Stimulated activated CD8-positive, alpha-beta memory T cell treated with anti-CD3 and anti-CD28 coated beads, Interleukin-12 subunit alpha, Interleukin-12 subunit beta, amount 100 ng/mL, for 4 hours (primary cell): ENCODE data around the gene TOP3B.
A peak's percentile ranks its signal among the peaks of the same experiment; 100 is the strongest.
"Not testable (repeated sequence)": the region's sequence is repeated elsewhere in the genome, so short reads cannot be mapped to it uniquely, and the experiment has no call there.

Experiments used
- DNase-seq: peaks from one replicate; pipeline ENCODE4 v3.0.0-alpha.2; 2020; ENCODE audit warnings: low read depth

The TOP3B gene

DNA sequence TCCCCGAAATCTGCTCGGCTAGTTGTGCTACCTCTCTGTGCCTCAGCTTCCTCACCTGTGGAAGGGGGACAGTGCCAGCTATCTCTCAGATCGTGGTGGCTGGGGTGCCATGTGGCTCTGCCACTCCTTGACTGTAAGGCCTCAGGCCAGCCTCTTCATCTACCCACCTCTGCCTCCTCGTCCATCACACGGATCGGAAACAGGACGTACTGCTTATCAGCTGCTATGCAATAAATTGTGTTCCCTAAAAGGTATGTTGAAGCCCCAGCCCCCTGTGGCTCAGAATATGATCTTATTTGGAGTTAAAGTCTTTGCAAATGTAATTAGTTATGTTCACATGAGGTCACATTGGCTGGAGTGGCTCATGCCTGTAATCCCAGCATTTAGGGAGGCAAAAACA, 37.7 kb downstream of the TOP3B start:
- no peak for DNase-seq

DNA sequence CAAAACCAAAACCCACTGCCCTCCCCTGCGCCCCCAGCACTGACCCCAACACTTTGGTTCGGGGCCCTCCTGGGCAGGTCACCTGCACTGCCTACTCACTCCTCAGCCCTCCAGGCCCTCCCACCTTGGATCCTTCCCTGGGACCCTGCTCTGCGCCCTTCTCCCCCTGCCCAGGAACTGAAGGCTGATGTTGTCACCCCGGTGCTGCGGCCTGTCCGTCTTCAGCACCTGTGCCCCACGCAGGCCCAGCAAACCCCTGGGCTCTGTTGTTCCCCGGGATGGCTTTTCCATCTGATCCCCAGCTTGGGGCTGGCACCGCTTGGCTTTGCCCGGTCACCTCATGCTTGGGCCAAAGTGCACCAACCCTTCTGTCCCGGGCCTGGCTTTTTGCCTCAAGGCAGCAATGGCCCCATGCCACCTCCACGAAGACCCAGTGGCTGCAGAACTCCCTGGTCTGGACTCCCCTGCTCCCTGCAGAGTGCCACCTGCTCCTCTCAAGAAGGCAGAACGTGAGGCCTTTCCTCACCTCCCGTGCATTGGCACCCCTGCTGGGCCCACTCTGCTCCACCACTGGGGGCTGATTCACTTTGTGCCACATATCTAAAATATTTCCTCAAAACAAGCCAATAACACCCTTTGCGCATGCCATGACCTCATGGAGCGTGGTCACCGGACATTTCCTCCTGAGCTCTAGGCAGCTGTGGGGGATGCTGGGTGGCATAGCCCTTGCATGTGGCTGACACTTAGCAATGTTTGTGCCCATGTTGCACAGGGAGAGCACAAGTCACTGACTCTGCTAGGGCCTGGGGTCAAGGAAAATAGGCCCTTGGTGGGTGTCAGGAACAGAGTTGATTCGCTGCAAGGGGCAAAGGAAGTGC, 38.8 kb downstream of the TOP3B start:
- no peak for DNase-seq

DNA sequence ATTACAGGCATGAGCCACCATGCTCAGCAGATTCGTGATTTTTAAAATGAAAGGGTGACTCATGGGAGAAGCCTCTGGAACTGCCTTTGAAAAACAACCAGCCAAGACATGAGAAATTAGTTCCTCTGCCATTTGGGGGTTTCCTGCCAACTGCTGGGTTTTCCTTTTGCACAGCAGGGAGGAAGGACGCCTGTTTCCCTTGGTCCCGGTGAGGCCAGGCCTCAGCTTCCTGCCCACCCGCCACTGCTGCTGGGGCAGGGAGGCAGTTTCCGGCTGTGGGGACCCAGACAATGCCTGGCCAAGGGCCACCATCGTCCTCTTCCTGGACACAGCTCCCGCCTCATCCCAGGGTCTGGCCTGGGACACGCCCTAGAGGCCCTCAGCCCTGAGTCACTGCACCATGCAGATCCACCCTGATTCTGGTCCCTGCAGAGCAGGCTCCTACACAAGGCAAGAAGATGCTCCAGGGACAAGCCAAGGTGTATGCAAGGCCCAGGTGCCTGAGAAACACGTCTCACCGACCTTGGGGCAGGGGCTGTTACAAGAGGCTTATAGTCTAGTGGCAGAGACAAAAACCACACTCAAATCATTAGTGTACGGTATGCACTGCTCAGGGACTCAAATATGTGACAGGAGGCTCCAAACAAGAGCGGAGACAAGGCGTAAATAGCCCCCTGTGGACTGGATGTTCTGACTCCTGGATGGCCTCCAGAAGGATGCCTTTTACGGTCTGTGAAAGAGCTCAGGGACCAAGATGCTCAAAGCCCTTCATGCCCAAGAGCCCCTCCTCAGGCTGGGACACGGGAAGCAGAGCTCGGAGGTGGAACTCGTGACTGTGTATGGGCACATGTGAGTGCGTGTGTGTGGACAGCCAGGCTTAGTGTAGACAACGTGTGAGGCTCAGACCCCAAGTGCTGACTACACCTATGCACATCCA, 39.9 kb downstream of the TOP3B start:
- no peak for DNase-seq

DNA sequence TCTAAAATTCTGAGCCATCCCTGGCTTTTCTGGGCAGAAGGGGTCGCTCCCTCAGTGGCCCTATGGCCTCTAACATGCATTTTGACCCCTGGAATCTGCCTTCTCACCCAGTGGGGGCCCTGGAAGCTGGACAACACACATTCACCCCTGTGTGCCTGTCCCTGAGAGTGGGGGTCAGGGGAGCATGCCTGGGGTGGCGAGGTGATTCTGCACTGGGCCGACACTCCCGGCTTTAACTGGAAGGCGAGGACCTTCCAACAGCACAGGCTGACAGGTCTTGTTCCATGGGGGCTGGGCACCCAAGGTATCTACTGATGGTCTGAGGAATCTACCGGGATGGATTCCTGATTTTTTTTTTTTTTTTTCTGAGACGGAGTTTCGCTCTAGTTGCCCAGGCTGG, 40.7 kb downstream of the TOP3B start:
- DNase-seq = no peak

DNA sequence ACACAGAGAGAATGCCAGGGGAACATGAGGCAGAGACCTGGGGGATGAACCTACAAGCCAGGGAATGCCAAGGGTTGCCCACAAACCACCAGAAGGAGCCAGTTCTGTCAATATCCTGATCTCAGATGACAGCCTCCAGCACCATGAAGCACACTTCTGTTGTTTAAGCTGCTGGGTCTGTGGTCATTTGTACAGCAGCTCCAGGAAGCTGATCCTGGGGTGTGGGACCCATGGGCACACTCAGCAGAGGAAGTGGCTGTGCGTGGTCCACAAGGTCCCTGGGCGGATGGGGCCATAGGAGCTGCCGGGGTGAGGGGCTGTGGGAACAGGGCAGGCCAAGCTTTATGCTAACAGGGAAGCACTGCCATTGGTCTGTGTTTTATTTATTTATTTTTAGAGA, 42.1 kb downstream of the TOP3B start:
- no peak for DNase-seq

DNA sequence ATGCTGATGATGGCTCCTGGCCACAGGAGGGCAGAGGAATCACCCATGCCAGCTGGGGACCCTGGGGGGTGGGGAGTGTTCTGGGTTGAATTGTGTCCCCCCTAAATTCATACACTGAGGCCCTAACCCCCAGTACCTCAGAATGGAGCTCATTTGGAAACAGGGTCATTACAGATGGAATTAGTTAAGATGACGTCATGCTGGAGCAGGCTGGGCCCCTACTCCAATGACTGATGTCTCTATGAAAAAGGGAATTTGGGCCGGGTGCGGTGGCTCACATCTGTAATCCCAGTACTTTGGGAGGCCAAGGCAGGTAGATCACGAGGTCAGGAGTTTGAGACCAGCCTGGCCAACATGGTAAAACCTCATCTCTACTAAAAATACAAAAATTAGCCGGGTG, 42.7 kb downstream of the TOP3B start:
- not testable (repeated sequence) for DNase-seq

DNA sequence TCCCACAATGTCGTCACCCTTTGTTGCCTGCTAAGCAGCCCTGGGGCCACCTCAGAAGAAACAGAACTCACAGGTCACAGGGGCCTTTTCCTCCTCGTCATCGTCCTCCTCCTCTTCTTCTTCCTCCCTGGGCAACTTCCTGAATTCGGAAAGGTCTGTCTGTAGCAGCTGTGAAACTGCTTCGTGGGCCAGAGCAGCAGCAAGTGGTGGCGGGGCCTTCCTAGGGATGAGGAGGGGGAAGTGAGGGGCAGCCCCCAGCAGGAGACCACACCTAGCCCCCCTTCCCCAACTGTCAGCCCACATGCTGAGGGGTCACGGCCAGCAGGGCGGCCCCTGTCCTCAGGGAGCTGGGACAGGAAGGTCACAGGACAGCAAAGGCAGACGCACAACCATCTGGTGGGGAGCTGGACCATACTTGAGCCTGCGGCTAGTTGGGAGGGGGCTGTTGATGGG, 43.1 kb downstream of the TOP3B start:
- DNase-seq = no peak

DNA sequence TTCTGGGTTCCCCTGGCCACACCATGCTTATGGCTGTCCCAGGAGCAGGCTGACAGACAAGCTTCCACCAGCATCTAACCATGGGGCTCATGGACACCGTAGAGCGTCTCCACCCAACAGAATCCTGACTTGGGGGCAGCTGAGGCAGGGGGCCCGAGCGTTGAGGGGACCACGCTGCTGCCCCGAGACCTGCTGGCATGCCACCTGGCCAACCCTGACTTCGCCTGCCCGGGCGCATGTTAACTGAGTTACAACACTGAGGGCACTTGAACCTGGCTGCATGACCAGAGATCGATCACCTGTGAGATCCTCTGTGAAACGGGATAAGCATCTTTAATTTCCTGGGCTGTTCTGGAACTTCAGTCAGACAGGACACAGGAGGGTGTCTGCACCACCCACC, 43.7 kb downstream of the TOP3B start:
- no peak for DNase-seq

DNA sequence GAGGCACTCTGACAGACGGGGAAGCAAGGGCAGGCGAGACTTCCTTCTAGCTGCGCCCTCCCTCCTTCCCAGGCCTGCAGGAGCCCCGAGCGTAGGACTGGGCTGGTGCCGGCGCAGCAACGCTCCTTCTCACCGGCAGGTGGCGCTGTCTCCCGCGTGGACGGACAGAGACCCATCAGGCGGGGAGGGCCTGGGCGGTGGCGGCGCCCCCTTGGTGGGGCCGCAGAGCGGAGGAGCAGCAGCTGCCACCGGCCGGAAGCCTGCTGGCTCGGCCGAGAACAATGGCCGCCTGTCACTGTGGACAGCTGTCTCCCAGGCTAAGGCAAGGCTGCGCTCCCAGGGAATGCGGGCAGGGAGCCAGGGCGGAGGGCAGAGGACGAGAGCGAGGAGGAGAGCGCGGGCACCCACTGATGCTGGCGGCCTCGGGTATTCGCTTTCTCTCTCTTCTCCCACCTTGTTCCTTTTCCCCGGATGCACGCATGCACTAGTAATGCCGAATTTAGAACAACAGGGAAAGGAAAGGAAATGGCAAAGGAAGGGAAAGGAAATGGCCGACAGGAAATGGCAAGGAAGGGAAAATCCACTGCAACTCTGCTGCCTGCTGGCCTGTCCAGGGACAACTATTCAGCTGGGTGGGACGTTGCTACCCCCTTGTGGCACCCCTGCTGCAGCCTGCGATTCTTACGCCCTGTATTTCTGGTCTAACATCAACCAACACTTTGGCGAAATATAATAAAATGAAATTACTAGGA, 44.3 kb downstream of the TOP3B start:
- DNase-seq = peak; percentile 78

DNA sequence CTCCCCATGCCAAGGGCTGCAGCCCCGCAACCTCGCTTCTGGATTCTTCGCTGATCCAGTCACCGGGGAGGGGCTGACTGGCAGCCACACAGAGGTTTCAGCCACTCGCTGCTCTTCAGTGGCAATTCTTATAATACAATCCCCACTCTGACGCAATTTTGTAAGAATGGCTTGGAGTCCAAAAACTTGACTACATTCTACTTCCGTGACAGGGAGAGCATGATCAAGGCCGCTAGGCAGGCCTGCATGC, 44.8 kb downstream of the TOP3B start:
- DNase-seq = no peak

DNA sequence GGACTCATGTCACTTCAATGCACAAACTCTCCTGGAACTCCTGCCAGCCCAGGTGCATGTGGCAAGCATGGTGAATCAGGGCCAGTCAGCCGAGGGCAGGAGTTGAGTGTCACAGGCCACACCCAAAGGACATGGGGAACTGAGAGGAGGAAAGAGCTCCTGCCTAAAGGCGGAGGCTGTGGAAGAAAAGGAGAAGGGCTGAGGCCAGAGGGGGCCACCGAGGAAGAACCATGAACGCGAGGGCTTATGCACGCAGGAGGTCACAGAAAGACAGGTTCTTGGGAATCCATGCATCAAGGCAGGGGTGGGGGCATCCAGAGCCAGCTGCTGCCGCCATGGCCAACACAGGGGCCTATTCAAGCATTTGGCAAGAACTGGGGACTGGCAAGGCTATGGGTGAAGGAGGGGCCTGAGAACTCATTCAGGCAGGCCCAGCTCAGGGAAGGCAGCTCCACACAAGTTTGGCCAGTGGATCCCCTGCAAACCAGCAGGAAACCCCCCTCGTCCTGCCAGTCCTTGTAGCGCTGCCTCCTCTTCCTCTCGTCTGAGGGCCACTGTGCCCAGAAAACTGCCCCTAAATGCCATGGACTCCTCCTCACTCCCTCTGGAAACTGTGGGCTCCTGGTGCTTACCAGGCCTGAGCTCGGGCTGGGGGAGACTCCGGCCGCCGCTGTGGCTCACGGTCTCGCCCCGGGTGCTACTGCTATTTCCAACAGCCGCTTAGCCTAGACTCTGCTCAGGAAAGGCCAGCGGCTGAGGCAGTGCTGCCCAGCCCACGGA, 45.4 kb downstream of the TOP3B start:
- DNase-seq = no peak

DNA sequence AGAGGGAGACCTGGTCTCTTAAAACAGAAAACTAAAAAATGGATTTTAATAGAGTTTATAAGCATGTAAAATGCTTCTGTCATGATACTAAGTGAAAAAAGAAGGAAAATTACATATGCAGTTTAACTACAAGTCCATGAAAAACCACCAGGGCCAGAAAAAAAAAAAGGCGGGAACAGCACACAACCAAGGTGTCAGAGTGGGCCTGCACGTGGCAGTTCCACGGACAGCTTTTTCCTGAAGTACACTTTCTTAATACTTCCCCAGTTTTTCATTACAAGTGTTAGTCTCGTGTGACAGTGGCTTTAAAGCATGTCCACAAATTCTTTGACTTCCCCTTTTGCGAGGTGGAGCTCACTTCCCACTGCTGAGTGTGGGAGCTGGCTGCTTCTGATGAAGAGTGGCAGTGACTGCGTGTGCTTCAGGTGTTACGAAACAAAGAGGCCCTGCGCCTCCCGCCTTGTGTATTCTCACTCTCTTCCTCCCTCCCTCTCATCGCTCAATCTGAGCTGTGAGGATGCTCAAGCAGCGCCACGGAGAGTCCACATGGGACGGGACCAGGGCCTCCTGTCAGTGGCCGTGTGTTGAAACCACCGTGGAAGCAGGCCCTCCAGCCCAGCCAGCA, 46.3 kb downstream of the TOP3B start:
- DNase-seq = no peak

DNA sequence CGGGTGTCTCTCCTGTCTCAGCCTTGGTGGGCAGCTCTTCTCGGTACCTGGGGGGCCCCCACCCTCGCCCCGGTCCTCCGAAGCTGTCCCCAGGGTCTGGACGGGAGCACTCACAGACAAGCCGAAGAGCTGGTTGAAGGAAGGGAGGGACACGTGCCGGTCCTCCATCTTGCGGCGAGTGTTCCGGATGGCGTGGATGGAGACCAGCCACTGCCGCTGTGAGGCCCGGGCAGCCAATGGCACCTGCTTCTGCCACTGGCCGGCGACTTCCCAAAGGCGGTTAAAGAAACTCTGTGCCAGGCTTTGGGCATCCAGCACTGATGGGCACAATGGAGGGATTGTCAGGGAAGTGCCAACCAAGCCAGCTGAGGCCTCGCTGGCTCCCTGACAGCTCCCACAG, 48.7 kb downstream of the TOP3B start:
- DNase-seq = no peak

DNA sequence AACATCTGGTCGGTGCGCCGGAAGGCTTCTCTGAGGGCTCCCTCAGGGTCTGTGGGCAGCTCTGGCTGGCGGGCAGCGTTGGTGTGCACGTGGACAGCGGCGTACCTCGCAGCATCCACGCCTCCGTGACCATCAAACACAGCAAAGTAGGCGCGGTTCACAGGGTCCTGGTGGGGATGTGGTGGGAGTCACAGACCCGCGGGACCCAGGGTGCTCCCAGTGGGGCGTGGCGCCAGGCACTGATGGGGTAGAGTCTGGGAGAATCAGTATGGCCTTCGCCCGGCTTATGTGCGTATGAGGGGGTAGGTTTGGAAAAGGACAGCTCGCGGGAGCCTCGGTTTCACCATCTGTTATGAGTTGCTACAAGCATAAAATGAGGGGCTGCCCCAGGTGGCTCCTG, 49.2 kb downstream of the TOP3B start:
- no peak for DNase-seq

DNA sequence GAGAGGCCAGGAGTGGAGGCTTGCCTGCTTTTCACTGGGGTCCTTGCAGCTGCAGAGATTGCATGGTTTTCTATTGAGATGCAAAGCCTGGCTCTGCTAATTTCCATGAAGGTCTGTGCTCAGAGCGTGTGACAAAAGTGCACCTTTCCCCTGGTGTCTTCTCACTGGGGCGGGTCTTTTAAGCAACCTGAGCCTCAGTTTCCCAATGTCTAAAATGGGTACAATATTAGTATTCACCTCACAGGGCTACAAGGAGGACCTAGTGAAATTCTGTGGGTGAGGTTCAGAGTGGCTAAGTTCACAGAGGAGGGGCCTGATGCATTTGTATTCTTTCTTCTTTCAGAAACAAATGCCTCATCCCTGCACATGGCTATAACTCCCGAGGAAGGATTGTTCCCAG, 50.2 kb downstream of the TOP3B start:
- DNase-seq = no peak

DNA sequence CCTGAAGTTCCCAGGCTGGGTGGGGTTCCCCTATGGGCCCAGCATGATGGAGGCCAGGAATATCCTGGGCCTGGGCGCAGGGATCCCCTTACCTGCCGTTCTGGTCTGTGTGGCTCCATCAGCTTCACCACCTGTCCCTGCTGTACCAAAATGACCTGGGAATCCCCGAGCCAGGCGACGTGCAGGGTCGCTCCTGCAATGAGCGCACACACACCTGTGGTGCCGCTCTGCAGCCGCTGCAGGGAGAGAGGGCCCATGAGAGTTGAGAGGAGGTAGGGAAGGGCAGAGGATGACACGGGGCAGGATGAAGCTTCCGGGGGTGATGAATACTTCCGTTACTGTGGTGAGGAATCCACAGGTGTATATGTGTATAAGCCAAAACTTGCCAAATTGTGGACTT, 51.5 kb downstream of the TOP3B start:
- no peak for DNase-seq

DNA sequence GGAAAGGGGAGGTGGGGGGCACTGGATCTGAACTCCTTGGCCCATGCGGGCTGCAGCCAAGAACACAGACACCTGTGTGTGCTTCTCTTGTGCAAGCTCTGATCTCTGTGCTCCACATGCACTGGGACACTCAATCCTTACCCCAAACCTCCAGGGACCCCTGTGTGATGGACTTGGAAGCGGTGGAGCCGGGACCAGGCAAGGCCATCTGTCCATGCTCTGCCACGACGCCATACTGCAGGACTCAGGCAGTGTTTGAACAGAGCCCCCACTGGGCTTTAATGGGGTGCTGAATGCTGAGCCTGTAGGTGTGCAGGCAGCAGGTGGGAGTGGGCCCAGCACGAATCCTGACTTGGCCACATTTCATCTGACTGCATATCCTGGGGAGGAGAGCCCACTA, 53.3 kb downstream of the TOP3B start:
- DNase-seq = no peak

DNA sequence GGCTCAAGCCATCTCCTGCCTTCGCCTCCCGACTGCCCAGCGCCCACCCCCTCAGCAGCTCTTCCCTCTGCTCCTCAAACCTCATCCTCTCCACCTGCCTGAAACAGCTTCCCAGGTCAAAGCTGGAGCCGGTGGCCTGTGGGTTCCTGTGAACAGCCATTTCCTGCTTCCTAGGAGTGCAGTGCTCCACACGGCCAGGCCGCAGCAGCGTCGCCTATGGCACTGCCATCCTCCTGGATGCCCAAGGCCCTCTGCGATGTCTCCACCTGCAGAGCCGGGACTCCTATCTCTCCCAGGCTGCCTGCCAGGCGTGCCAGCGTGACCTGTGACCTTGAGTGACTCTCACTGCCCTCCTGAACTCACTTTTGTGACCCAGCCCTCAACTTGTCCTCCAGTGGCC, 54.5 kb downstream of the TOP3B start:
- DNase-seq = no peak

DNA sequence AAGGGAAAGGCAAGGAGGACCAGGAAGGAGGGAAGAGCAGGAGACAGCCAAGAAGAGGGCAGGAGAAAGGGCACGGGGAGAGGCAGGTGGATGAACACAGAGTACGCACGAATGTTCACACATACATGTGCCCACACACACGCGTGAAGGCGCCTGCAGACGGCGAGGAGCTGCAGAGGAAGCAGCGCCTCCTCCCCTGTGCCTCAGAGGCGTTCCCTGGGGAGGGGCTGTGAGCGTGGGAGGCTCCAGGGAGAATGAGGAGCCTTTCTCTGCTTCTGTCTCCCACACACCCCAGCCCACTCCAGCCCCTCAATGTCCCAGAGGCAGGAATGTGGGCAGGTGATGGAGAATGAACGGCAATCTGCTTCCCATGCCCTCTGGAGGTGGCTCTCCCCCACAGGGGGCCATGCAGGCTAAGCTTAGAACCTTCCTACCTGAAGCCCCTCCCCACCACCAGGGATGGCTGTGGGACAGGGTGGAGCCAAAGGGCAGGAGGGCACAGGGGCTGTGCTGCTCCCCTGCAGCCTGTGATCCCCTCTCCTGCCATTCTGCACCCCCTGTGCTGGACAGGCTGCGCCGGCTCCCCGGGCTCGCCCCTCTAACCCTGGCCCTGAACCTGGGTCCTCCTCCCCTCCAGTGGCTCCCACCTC, 55.3 kb downstream of the TOP3B start:
- DNase-seq = no peak

DNA sequence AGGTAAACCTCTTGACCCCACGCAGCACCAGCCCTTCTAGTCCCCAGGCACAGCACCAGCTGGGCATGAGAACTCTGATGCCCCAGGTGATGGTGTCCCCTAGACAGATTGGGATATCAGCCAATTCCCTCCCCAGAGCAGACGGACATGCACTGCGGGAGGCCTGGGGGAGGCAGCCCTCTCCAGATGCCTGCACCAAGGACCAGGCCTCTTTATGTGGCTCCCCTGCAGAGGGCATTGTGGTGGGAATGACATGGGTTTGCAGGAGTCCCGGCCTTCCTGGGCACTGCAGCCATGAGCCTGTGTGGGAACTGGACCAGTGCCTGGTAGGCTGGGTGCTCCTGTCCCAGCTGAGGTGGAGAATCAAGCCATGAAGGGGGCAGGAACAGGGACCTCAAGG, 55.9 kb downstream of the TOP3B start:
- DNase-seq = no peak

DNA sequence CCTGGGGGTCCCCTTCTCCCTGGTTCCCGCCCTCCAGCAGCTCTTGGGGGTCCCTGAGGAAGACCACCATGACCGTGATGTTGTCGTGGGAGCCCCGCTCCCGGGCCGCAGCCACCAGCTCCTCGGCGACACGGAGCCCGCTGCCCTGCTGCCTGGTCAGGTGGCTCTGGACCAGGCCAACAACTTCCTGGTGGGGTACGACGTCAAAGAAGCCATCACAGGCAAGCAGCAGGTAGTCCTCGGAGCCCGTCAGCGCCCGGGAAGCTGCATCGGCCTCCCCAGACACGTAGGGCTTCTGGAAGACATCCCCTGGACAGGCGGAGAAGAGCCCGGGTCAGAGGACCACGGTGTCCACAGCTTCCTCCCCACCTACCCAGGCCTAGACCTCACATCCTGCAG, 59.4 kb downstream of the TOP3B start:
- no peak for DNase-seq
